HepG2 (cell line): ENCODE results near the gene PPCDC. TPM values are rescaled to one million over a fixed set of nuclear protein-coding genes. Genes with fewer than 3 reads are reported as not detected.

Source experiments
- AGO2 ChIP-seq: fragments of 200-400 bp; formaldehyde crosslinking; optimal IDR thresholded peaks from 2 replicates; pipeline ENCODE3; 2017; ENCODE audit warnings: mild to moderate bottlenecking, low read depth, low read length, moderate library complexity
- ARNTL ChIP-seq: sonication (generic); formaldehyde crosslinking; IDR thresholded peaks from 2 replicates; pipeline ENCODE4 v1.4.0; 2020; ENCODE audit warnings: mild to moderate bottlenecking, missing genetic modification reagents
- CENPX ChIP-seq: sonication (generic); formaldehyde crosslinking; IDR thresholded peaks from 2 replicates; pipeline ENCODE4 v1.9.0; 2021; ENCODE audit warnings: mild to moderate bottlenecking, missing genetic modification reagents, moderate library complexity
- CREB1 ChIP-seq, 2 experiments: fragments of 450-650 bp in 1 of 2; IDR thresholded peaks; 2 replicates each; pipeline ENCODE4 v1.6.1; 2016 to 2017; ENCODE audit warnings: control low read depth in 1 of 2, mild to moderate bottlenecking in 1 of 2, missing compliant biosample characterization in 1 of 2, missing genetic modification characterization in 1 of 2
- ETV6 ChIP-seq: sonication (generic); formaldehyde crosslinking; conservative IDR thresholded peaks from 2 replicates; pipeline ENCODE4 v1.4.0; 2020; ENCODE audit warnings: missing genetic modification reagents
- KDM2A ChIP-seq: sonication (generic); formaldehyde crosslinking; IDR thresholded peaks from 2 replicates; pipeline ENCODE4 v1.4.0; 2020; ENCODE audit warnings: low read depth, missing genetic modification reagents, borderline replicate concordance
- KDM6A ChIP-seq: IDR thresholded peaks from 2 replicates; pipeline ENCODE4 v1.6.1; 2016; ENCODE audit warnings: low read depth
- MAFK ChIP-seq, 2 experiments: IDR thresholded peaks in 1 of 2; conservative IDR thresholded peaks in 1 of 2; 2 replicates each; pipeline ENCODE4 v1.6.1; 2011; ENCODE audit warnings: improper control_type of control experiment in 2 of 2, low read length in 2 of 2
- MTERF4 ChIP-seq: sonication (generic); formaldehyde crosslinking; IDR thresholded peaks from 2 replicates; pipeline ENCODE4 v1.8.0; 2023; ENCODE audit warnings: mild to moderate bottlenecking, missing genetic modification reagents
- NONO ChIP-seq, 2 experiments: fragments of 450-650 bp in 1 of 2; sonication (generic) in 1 of 2; formaldehyde crosslinking in 1 of 2; IDR thresholded peaks in 1 of 2; conservative IDR thresholded peaks in 1 of 2; 2 replicates each; pipeline versions ENCODE4 v1.6.1 to v1.8.0; 2017 to 2022; ENCODE audit warnings: mild to moderate bottlenecking in 1 of 2, missing genetic modification reagents in 1 of 2, moderate library complexity in 1 of 2
- RXRA ChIP-seq: sonication (generic); formaldehyde crosslinking; IDR thresholded peaks from 2 replicates; pipeline ENCODE4 v1.5.1; 2020; ENCODE audit warnings: missing genetic modification reagents
- SUZ12 ChIP-seq: fragments of 150-350 bp; IDR thresholded peaks from 2 replicates; pipeline ENCODE4 v1.6.1; 2014; ENCODE audit warnings: low read depth, low read length
- ZKSCAN8 ChIP-seq: IDR thresholded peaks from 2 replicates; pipeline ENCODE4 v1.6.1; 2016; ENCODE audit warnings: borderline replicate concordance, missing genetic modification reagents, missing compliant biosample characterization
- ZNF225 ChIP-seq: sonication (generic); formaldehyde crosslinking; IDR thresholded peaks from 2 replicates; pipeline ENCODE4 v1.4.0; 2020; ENCODE audit warnings: mild to moderate bottlenecking, missing genetic modification reagents
- ZNF281 ChIP-seq: sonication (generic); formaldehyde crosslinking; IDR thresholded peaks from 2 replicates; pipeline ENCODE4 v1.4.0; 2020; ENCODE audit warnings: missing genetic modification reagents, borderline replicate concordance
- ZNF317 ChIP-seq: sonication (generic); formaldehyde crosslinking; IDR thresholded peaks from 2 replicates; pipeline ENCODE4 v1.5.0; 2020; ENCODE audit warnings: mild to moderate bottlenecking, missing genetic modification reagents
- ZNF691 ChIP-seq: sonication (generic); formaldehyde crosslinking; IDR thresholded peaks from 2 replicates; pipeline ENCODE4 v1.4.0; 2020; ENCODE audit warnings: missing genetic modification reagents, low read depth, mild to moderate bottlenecking, borderline replicate concordance
- ZNF761 ChIP-seq: sonication (generic); formaldehyde crosslinking; conservative IDR thresholded peaks from 2 replicates; pipeline ENCODE4 v1.4.0; 2020; ENCODE audit warnings: mild to moderate bottlenecking, missing genetic modification reagents
- polyA plus RNA-seq, 8 experiments: library from polyadenylated mRNA; depleted of rRNA in 3 of 8; stranded (reverse) in 7 of 8; unstranded in 1 of 8; fragments of >200 nt; fragmentation: Illumina TruSeq in 4 of 8; extraction: Trizol in 4 of 8; gene quantifications; 2 replicates each; pipeline versions ENCODE4 v1.2.1 to v1.2.3, GENCODE V29; 2011 to 2016; ENCODE audit warnings: low read depth in 4 of 8, missing spikeins in 1 of 8, mixed read lengths in 1 of 8; ENCODE audit not compliant: insufficient read depth in 1 of 8
- total RNA-seq, 5 experiments: library from RNA; depleted of rRNA; stranded (reverse); fragments of >200 nt; fragmentation: Illumina TruSeq; extraction: Trizol; gene quantifications; 2 replicates each; pipeline ENCODE4 v1.2.3, GENCODE V29; 2016; ENCODE audit warnings: low read depth in 1 of 5
- TF ChIP-seq, protein P1 (sequence below): sonication (generic); formaldehyde crosslinking; IDR thresholded peaks from 2 replicates; pipeline ENCODE4 v1.4.0; 2020; ENCODE audit warnings: missing genetic modification reagents, borderline replicate concordance
- TF ChIP-seq, protein P2 (sequence below): sonication (generic); formaldehyde crosslinking; IDR thresholded peaks from 2 replicates; pipeline ENCODE4 v1.4.0; 2020; ENCODE audit warnings: missing genetic modification reagents, borderline replicate concordance

The PPCDC gene
- total and polyA plus RNA-seq, 2 of the 13 experiments (the other 11 are each of a cell fraction or from before 2014, with no cell fraction given) = 12.3 to 12.8 TPM

DNA sequence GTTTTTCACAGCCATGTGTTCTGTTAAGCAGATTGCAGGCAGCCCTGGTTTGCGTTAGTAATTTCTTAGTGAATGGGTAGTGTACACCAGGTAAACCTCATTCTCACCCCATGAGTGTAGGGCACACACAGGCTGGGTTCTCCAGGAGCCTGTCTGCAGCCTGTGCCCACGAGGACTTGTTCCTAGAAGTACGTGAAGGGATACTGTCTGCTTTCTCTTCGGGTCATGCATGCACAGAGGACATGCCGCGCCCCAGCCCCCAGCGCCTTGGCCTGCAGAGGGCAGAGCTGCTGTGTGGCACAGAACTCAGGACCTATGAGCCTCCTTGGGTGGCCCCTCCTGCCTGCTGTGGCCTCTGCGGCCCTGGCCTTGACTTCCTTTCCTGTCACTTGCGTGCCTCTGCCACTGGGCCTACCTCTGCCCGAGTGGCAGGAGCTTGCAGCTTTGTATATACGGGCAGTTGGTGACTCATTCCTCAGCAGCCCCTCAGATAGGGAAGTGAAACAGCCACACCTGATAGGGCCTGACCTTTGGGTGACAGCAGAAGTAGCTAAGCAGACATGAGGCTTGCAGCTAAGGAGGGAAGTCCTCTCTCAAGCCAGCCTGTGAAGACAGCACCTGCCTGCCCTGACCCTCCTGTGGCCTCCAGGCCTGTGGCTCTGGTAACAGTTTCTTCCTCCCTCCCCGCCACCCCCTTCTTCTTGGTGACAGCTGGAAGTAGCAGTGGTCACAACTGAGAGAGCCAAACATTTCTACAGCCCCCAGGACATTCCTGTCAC lies 19.5 kb downstream of the PPCDC start (continued):
- TF ChIP-seq, protein P1, sequence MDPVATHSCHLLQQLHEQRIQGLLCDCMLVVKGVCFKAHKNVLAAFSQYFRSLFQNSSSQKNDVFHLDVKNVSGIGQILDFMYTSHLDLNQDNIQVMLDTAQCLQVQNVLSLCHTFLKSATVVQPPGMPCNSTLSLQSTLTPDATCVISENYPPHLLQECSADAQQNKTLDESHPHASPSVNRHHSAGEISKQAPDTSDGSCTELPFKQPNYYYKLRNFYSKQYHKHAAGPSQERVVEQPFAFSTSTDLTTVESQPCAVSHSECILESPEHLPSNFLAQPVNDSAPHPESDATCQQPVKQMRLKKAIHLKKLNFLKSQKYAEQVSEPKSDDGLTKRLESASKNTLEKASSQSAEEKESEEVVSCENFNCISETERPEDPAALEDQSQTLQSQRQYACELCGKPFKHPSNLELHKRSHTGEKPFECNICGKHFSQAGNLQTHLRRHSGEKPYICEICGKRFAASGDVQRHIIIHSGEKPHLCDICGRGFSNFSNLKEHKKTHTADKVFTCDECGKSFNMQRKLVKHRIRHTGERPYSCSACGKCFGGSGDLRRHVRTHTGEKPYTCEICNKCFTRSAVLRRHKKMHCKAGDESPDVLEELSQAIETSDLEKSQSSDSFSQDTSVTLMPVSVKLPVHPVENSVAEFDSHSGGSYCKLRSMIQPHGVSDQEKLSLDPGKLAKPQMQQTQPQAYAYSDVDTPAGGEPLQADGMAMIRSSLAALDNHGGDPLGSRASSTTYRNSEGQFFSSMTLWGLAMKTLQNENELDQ = no peak
- TF ChIP-seq ZNF691 (CRISPR knock-in tag) (peak; percentile 92), SUZ12 (no peak), ARNTL (CRISPR knock-in tag) (0 out of 2 replicates have a peak, but pooled peaks have one; percentile 61), ZNF225 (CRISPR knock-in tag) (no peak), ZNF761 (no peak), KDM2A (CRISPR knock-in tag) (peak; percentile 82), CREB1 (IDR thresholded peaks at IDR 0.05) (no peak), CREB1 (CRISPR knock-in tag; IDR thresholded peaks at IDR 0.05) (peak; percentile 32; the same call in 1 of the 2 replicates), ZKSCAN8 (CRISPR knock-in tag) (0 out of 2 replicates have a peak, but pooled peaks have one; percentile 20), ZNF317 (CRISPR knock-in tag) (0 out of 2 replicates have a peak, but pooled peaks have one; percentile 37), ETV6 (CRISPR knock-in tag) (no peak), CENPX (no peak), RXRA (CRISPR knock-in tag) (peak; percentile 96), KDM6A (CRISPR knock-in tag) (0 out of 2 replicates have a peak, but pooled peaks have one; percentile 52), MAFK (conservative IDR thresholded peaks at IDR 0.05 in 1 of 2, IDR thresholded peaks at IDR 0.05 in 1 of 2; ENCODE audit: low read length in 2 of 2) (no peak), NONO (IDR thresholded peaks at IDR 0.05) (no peak), NONO (CRISPR knock-in tag; conservative IDR thresholded peaks at IDR 0.05) (no peak), AGO2 (no peak), ZNF281 (CRISPR knock-in tag) (peak; percentile 11; the same call in 1 of the 2 replicates), MTERF4 (CRISPR knock-in tag) (peak; percentile 92; the same call in 1 of the 2 replicates)
- TF ChIP-seq, protein P2, sequence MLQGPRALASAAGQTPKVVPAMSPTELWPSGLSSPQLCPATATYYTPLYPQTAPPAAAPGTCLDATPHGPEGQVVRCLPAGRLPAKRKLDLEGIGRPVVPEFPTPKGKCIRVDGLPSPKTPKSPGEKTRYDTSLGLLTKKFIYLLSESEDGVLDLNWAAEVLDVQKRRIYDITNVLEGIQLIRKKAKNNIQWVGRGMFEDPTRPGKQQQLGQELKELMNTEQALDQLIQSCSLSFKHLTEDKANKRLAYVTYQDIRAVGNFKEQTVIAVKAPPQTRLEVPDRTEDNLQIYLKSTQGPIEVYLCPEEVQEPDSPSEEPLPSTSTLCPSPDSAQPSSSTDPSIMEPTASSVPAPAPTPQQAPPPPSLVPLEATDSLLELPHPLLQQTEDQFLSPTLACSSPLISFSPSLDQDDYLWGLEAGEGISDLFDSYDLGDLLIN (CRISPR knock-in tag) = no peak
